ENCODE data around the gene MPV17L. TPM values are rescaled to one million over a fixed set of nuclear protein-coding genes. Genes with fewer than 3 reads are reported as not detected.
"Not testable (repeated sequence)": the region's sequence is repeated elsewhere in the genome, so short reads cannot be mapped to it uniquely, and the experiment has no call there.

Gene MPV17L
- total RNA-seq, result 10 to 100 TPM in 5 of 6 experiments, 1 to 10 TPM in 1; 9.3 to 18.8 (median 16.0) TPM
- long read RNA-seq, partial matches to known transcripts, result 0 of 1 reads
- long read RNA-seq, other reads (novel, unspliced or antisense), result 0 of 1 reads

GRCh38 chr16:15395631-15396508 lies at the start of gene MPV17L:
Gene MPV17L (plus strand): TSS chr16:15395754. CDS start chr16:15395898, 144 bp downstream.
- H3K4me1 ChIP-seq, result peaks cover 0 to 25% (median 4%) of the 10 kb centered on the region in 4 donors
- H3K27me3 ChIP-seq; H3K36me3 ChIP-seq; H3K9me3 ChIP-seq; intact Hi-C loops (cut with DNase I): not testable (repeated sequence)
- WGBS (ENCODE audit: insufficient coverage, low coverage, low lambda C conversion rate, missing lambda C conversion rate), result 5% methylated on average over 15 of the region's 79 CpGs
- H3K27ac ChIP-seq, result peak within 1 kb of the TSS in 2 of 3 donors; percentile 49 to 84
- H3K4me3 ChIP-seq, result peak within 1 kb of the TSS; percentile 53 to 67 (median 66)
- peak; percentile 57 for TF ChIP-seq POLR2A (IDR thresholded peaks at IDR 0.05)
- ATAC-seq (peak; percentile 67 to 92 (median 78)), DNase-seq (peak; percentile 69 to 86 (median 82))

- DNase-seq; intact Hi-C loops (cut with DNase I); H3K4me3 ChIP-seq; H3K9me3 ChIP-seq; ATAC-seq; H3K27me3 ChIP-seq; H3K4me1 ChIP-seq; H3K36me3 ChIP-seq; H3K27ac ChIP-seq: not testable (repeated sequence)
- no CpG with 5 or more reads among the region's 7 CpGs for WGBS (ENCODE audit: insufficient coverage, low coverage, low lambda C conversion rate, missing lambda C conversion rate)
Measured at GRCh38 chr16:15348721-15349120, 46.8 kb upstream of the MPV17L start.

- H3K36me3 ChIP-seq; DNase-seq; H3K4me3 ChIP-seq; H3K9me3 ChIP-seq; intact Hi-C loops (cut with DNase I); ATAC-seq; H3K27me3 ChIP-seq; H3K4me1 ChIP-seq; H3K27ac ChIP-seq: not testable (repeated sequence)
- no CpG with 5 or more reads among the region's 11 CpGs for WGBS (ENCODE audit: insufficient coverage, low coverage, low lambda C conversion rate, missing lambda C conversion rate)
Measured at GRCh38 chr16:15351251-15351650, 44.3 kb upstream of the MPV17L start.

GRCh38 chr16:15351745-15352144 lies 43.8 kb upstream of the MPV17L start:
- H3K27ac ChIP-seq; H3K4me3 ChIP-seq; H3K36me3 ChIP-seq; DNase-seq; ATAC-seq; H3K9me3 ChIP-seq; intact Hi-C loops (cut with DNase I); H3K27me3 ChIP-seq; H3K4me1 ChIP-seq: not testable (repeated sequence)
- WGBS (ENCODE audit: insufficient coverage, low coverage, low lambda C conversion rate, missing lambda C conversion rate), result no CpG with 5 or more reads among the region's 5 CpGs

- intact Hi-C loops (cut with DNase I); H3K27me3 ChIP-seq; H3K27ac ChIP-seq; ATAC-seq; H3K4me1 ChIP-seq; H3K36me3 ChIP-seq; DNase-seq; H3K4me3 ChIP-seq; H3K9me3 ChIP-seq: not testable (repeated sequence)
- no CpG with 5 or more reads among the region's 3 CpGs for WGBS (ENCODE audit: insufficient coverage, low coverage, low lambda C conversion rate, missing lambda C conversion rate)
Measured at GRCh38 chr16:15352852-15353251, 42.7 kb upstream of the MPV17L start.

GRCh38 chr16:15354846-15355245 lies 40.7 kb upstream of the MPV17L start:
- no CpG with 5 or more reads among the region's 2 CpGs for WGBS (ENCODE audit: insufficient coverage, low coverage, low lambda C conversion rate, missing lambda C conversion rate)
- intact Hi-C loops (cut with DNase I); H3K4me1 ChIP-seq; ATAC-seq; H3K27ac ChIP-seq; H3K4me3 ChIP-seq; H3K9me3 ChIP-seq; DNase-seq; H3K27me3 ChIP-seq; H3K36me3 ChIP-seq: not testable (repeated sequence)

GRCh38 chr16:15357495-15357894 lies 38.1 kb upstream of the MPV17L start:
- H3K4me1 ChIP-seq; intact Hi-C loops (cut with DNase I); H3K4me3 ChIP-seq; H3K36me3 ChIP-seq; DNase-seq; H3K9me3 ChIP-seq; ATAC-seq; H3K27me3 ChIP-seq; H3K27ac ChIP-seq: not testable (repeated sequence)
- WGBS (ENCODE audit: insufficient coverage, low coverage, low lambda C conversion rate, missing lambda C conversion rate), result 80% methylated on average over 1 of the region's 7 CpGs

- ATAC-seq; H3K9me3 ChIP-seq; H3K4me3 ChIP-seq; H3K36me3 ChIP-seq; DNase-seq; H3K27me3 ChIP-seq; intact Hi-C loops (cut with DNase I); H3K27ac ChIP-seq; H3K4me1 ChIP-seq: not testable (repeated sequence)
- WGBS (ENCODE audit: insufficient coverage, low coverage, low lambda C conversion rate, missing lambda C conversion rate), result no CpG with 5 or more reads among the region's 4 CpGs
Measured at GRCh38 chr16:15378194-15378593, 17.4 kb upstream of the MPV17L start, which contains the start of gene NPIPA5. Gene NPIPA5 (minus strand): TSS chr16:15378294. CDS start chr16:15378294, 0 bp downstream.

- H3K4me1 ChIP-seq; DNase-seq; H3K27ac ChIP-seq; H3K4me3 ChIP-seq; H3K9me3 ChIP-seq; intact Hi-C loops (cut with DNase I); ATAC-seq; H3K27me3 ChIP-seq; H3K36me3 ChIP-seq: not testable (repeated sequence)
- 70% methylated on average over 1 of the region's 3 CpGs for WGBS (ENCODE audit: insufficient coverage, low coverage, low lambda C conversion rate, missing lambda C conversion rate)
Measured at GRCh38 chr16:15382810-15383209, 12.7 kb upstream of the MPV17L start.

- ATAC-seq; DNase-seq; H3K27ac ChIP-seq; intact Hi-C loops (cut with DNase I); H3K4me1 ChIP-seq; H3K36me3 ChIP-seq; H3K27me3 ChIP-seq; H3K4me3 ChIP-seq; H3K9me3 ChIP-seq: not testable (repeated sequence)
- 82% methylated on average over 6 of the region's 6 CpGs for WGBS (ENCODE audit: insufficient coverage, low coverage, low lambda C conversion rate, missing lambda C conversion rate)
Measured at GRCh38 chr16:15388060-15388459, 7.5 kb upstream of the MPV17L start.

- H3K27ac ChIP-seq; intact Hi-C loops (cut with DNase I); H3K9me3 ChIP-seq; H3K4me3 ChIP-seq; H3K4me1 ChIP-seq; DNase-seq; H3K27me3 ChIP-seq; H3K36me3 ChIP-seq; ATAC-seq: not testable (repeated sequence)
- WGBS (ENCODE audit: insufficient coverage, low coverage, low lambda C conversion rate, missing lambda C conversion rate), result 67% methylated on average over 5 of the region's 5 CpGs
Measured at GRCh38 chr16:15389916-15390315, 5.6 kb upstream of the MPV17L start.

All from right lobe of liver (tissue), 6 donors.